Liver (tissue), 9 donors: ENCODE measurements around the gene MYBPH. TPM values are rescaled to one million over a fixed set of nuclear protein-coding genes. Genes with fewer than 3 reads are reported as not detected.

Source experiments
- DNase-seq: peaks from one replicate; pipeline ENCODE4 v3.0.0-alpha.2; 2017; ENCODE audit warnings: low spot score
- H3K27ac ChIP-seq, 2 donors: one replicate each; pipeline ENCODE4 v1.7.0; 2013; ENCODE audit warnings: inconsistent platforms in 2 of 2, low read length in 2 of 2, control low read depth in 1 of 2, low read depth in 1 of 2, mild to moderate bottlenecking in 1 of 2
- H3K27me3 ChIP-seq, 4 donors: one replicate each; pipeline versions ENCODE4 v1.6.1 to v1.7.0; 2013; ENCODE audit warnings: low read length in 3 of 4, inconsistent platforms in 1 of 4, mild to moderate bottlenecking in 1 of 4, moderate library complexity in 1 of 4; ENCODE audit not compliant: control insufficient read depth in 4 of 4, insufficient read depth in 4 of 4
- H3K36me3 ChIP-seq, 4 donors: one replicate each; pipeline versions ENCODE4 v1.6.1 to v1.7.0; 2013; ENCODE audit warnings: low read length in 3 of 4, mild to moderate bottlenecking in 3 of 4, low read depth in 1 of 4, moderate library complexity in 1 of 4; ENCODE audit not compliant: control insufficient read depth in 4 of 4, insufficient read depth in 3 of 4
- H3K4me1 ChIP-seq, 4 donors: one replicate each; pipeline versions ENCODE4 v1.6.1 to v1.7.0; 2013; ENCODE audit warnings: low read length in 3 of 4, mild to moderate bottlenecking in 3 of 4, moderate library complexity in 1 of 4; ENCODE audit not compliant: control insufficient read depth in 4 of 4, insufficient read depth in 4 of 4
- H3K4me3 ChIP-seq, 3 donors: one replicate each; pipeline versions ENCODE4 v1.6.1 to v1.7.0; 2013; ENCODE audit warnings: low read length in 3 of 3, control low read depth in 1 of 3, low read depth in 1 of 3, mild to moderate bottlenecking in 1 of 3
- H3K9ac ChIP-seq, 2 donors: one replicate each; pipeline ENCODE4 v1.7.0; 2013; ENCODE audit warnings: low read length in 2 of 2, mild to moderate bottlenecking in 2 of 2, moderate library complexity in 2 of 2, control low read depth in 1 of 2, low read depth in 1 of 2
- H3K9me3 ChIP-seq, 4 donors: one replicate each; pipeline versions ENCODE4 v1.6.1 to v1.7.0; 2013; ENCODE audit warnings: low read length in 3 of 4; ENCODE audit not compliant: control insufficient read depth in 4 of 4
- ATF3 ChIP-seq: IDR thresholded peaks from 2 replicates; pipeline ENCODE4 v1.6.1; 2016; ENCODE audit warnings: antibody characterized with exemption
- EGR1 ChIP-seq, 2 donors: IDR thresholded peaks; 2 replicates each; pipeline ENCODE4 v1.6.1; 2016 to 2018; ENCODE audit warnings: antibody characterized with exemption in 2 of 2, low read depth in 2 of 2
- FOXA1 ChIP-seq: IDR thresholded peaks from 2 replicates; pipeline ENCODE4 v1.6.1; 2016; ENCODE audit warnings: antibody characterized with exemption
- FOXA2 ChIP-seq: IDR thresholded peaks from 2 replicates; pipeline ENCODE4 v1.6.1; 2016; ENCODE audit warnings: antibody characterized with exemption
- GABPA ChIP-seq, 2 donors: IDR thresholded peaks in 1 of 2; conservative IDR thresholded peaks in 1 of 2; 2 replicates each; pipeline ENCODE4 v1.6.1; 2016; ENCODE audit warnings: antibody characterized with exemption in 2 of 2, mild to moderate bottlenecking in 1 of 2, moderate library complexity in 1 of 2
- HNF4A ChIP-seq, 2 donors: conservative IDR thresholded peaks; 2 replicates each; pipeline ENCODE4 v1.6.1; 2016; ENCODE audit warnings: antibody characterized with exemption in 2 of 2, mild to moderate bottlenecking in 2 of 2
- JUND ChIP-seq, 2 donors: IDR thresholded peaks; 2 replicates each; pipeline ENCODE4 v1.6.1; 2016; ENCODE audit warnings: antibody characterized with exemption in 2 of 2
- NR2F2 ChIP-seq: IDR thresholded peaks from 2 replicates; pipeline ENCODE4 v1.6.1; 2016; ENCODE audit warnings: antibody characterized with exemption
- RAD21 ChIP-seq, 2 donors: IDR thresholded peaks; 2 replicates each; pipeline ENCODE4 v1.6.1; 2016; ENCODE audit warnings: antibody characterized with exemption in 2 of 2, mild to moderate bottlenecking in 2 of 2
- REST ChIP-seq: IDR thresholded peaks from 2 replicates; pipeline ENCODE4 v1.6.1; 2016; ENCODE audit warnings: antibody characterized with exemption, mild to moderate bottlenecking
- RXRA ChIP-seq, 2 donors: IDR thresholded peaks; 2 replicates each; pipeline ENCODE4 v1.6.1; 2017 to 2018; ENCODE audit warnings: antibody characterized with exemption in 2 of 2, mild to moderate bottlenecking in 1 of 2
- SP1 ChIP-seq: IDR thresholded peaks from 2 replicates; pipeline ENCODE4 v1.6.1; 2018; ENCODE audit warnings: antibody characterized with exemption, mild to moderate bottlenecking
- TAF1 ChIP-seq: conservative IDR thresholded peaks from 2 replicates; pipeline ENCODE4 v1.6.1; 2016; ENCODE audit warnings: antibody characterized with exemption, mild to moderate bottlenecking
- ZBTB33 ChIP-seq: IDR thresholded peaks from 2 replicates; pipeline ENCODE4 v1.6.1; 2016; ENCODE audit warnings: antibody characterized with exemption
- WGBS: extraction: QIAGEN DNeasy Blood & Tissue Kit; methylation state at CpG from one replicate; pipeline ENCODE4 v1.1.7; 2013; 5-methylcytosine and 5-hydroxymethylcytosine counted together
- polyA plus RNA-seq, 2 donors: library from polyadenylated mRNA; stranded (reverse) in 1 of 2; unstranded in 1 of 2; fragments of 200-250 nt in 1 of 2; fragments of >200 nt in 1 of 2; fragmentation: Nextera tagmentation in 1 of 2; extraction: Ambion mirVana in 1 of 2; gene quantifications; one replicate each; pipeline versions ENCODE4 v1.2.1 to v1.2.3, GENCODE V29; 2013 to 2015
- total RNA-seq, 2 donors: library from RNA; depleted of rRNA; stranded (reverse); fragments of >200 nt; gene quantifications; one replicate each; pipeline ENCODE4 v1.2.3, GENCODE V29; 2014
- TF ChIP-seq, protein P1 (sequence below): fragments of 150-350 bp; IDR thresholded peaks from 2 replicates; pipeline ENCODE4 v1.5.1; 2017; ENCODE audit warnings: improper control_type of control experiment, low read depth, low read length; ENCODE audit not compliant: missing input control
- TF ChIP-seq, protein P2 (sequence below): IDR thresholded peaks from 2 replicates; pipeline ENCODE4 v1.6.1; 2016; ENCODE audit warnings: antibody characterized with exemption
- donor health status: healthy.
- donor health status: healthy.
- donor health status: healthy.
- donor health status: healthy.
- donor health status: healthy.

The MYBPH gene
- total and polyA plus RNA-seq, 4 donors: 0.09 TPM; not detected in 3

- no peak for DNase-seq
- no peak overlapping the region for H3K9ac ChIP-seq
- TF ChIP-seq REST (no peak), JUND (IDR thresholded peaks at IDR 0.05) (no peak), RXRA (IDR thresholded peaks at IDR 0.05) (no peak), FOXA1 (no peak), TAF1 (no peak), ZBTB33 (no peak), GABPA (IDR thresholded peaks at IDR 0.05 in 1 of 2, conservative IDR thresholded peaks at IDR 0.05 in 1 of 2) (no peak), RAD21 (IDR thresholded peaks at IDR 0.05) (no peak), EGR1 (IDR thresholded peaks at IDR 0.05; ENCODE audit: low read depth in 2 of 2) (no peak), HNF4A (conservative IDR thresholded peaks at IDR 0.05) (no peak), SP1 (no peak), ATF3 (no peak), FOXA2 (no peak)
- TF ChIP-seq, protein P1, sequence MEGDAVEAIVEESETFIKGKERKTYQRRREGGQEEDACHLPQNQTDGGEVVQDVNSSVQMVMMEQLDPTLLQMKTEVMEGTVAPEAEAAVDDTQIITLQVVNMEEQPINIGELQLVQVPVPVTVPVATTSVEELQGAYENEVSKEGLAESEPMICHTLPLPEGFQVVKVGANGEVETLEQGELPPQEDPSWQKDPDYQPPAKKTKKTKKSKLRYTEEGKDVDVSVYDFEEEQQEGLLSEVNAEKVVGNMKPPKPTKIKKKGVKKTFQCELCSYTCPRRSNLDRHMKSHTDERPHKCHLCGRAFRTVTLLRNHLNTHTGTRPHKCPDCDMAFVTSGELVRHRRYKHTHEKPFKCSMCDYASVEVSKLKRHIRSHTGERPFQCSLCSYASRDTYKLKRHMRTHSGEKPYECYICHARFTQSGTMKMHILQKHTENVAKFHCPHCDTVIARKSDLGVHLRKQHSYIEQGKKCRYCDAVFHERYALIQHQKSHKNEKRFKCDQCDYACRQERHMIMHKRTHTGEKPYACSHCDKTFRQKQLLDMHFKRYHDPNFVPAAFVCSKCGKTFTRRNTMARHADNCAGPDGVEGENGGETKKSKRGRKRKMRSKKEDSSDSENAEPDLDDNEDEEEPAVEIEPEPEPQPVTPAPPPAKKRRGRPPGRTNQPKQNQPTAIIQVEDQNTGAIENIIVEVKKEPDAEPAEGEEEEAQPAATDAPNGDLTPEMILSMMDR: no peak
- TF ChIP-seq, protein P2, sequence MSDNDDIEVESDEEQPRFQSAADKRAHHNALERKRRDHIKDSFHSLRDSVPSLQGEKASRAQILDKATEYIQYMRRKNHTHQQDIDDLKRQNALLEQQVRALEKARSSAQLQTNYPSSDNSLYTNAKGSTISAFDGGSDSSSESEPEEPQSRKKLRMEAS: no peak
- no peaks in the 10 kb centered on the region for H3K36me3 ChIP-seq
- H3K9me3 ChIP-seq: peaks cover 0 to 3% (median under 1%) of the 10 kb centered on the region in 4 donors
- no peak overlapping the region for H3K4me3 ChIP-seq
- H3K4me1 ChIP-seq: no peaks in the 10 kb centered on the region
- WGBS: 85% methylated on average over 1 of the region's 1 CpG
- H3K27me3 ChIP-seq: no peaks in the 10 kb centered on the region
- no peak overlapping the region for H3K27ac ChIP-seq
These were observed 17.2 kb downstream of the MYBPH start for GRCh38 chr1:203158423-203158822.

DNA sequence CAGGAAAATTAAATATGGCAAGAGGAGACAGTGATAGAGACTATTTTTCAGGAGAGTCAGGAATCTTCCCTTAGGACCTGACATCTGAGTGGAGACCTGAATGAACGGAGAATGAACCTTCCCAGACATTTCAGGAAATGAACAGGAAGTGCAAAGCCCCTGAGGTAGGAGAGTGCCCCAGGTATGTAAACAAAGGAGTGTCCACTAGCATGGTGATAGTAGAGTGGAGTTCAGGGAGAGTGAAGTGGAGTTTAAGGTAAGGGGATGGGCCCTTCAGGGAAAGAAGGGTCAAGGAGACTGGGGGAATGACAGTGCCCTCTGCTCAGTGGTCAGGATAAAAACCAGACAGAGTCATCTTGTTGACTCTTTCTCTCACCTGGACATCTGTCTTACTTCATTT is 19.3 kb downstream of the MYBPH start:
- Histone ChIP-seq H3K4me3 (no peak overlapping the region), H3K27ac (no peak overlapping the region), H3K27me3 (no peaks in the 10 kb centered on the region), H3K9ac (no peak overlapping the region), H3K36me3 (no peaks in the 10 kb centered on the region), H3K9me3 (peaks cover 0 to 3% (median under 1%) of the 10 kb centered on the region in 4 donors), H3K4me1 (no peaks in the 10 kb centered on the region)
- 88% methylated on average over 1 of the region's 1 CpG for WGBS
- no peak for DNase-seq
- TF ChIP-seq JUND (IDR thresholded peaks at IDR 0.05) (no peak), RXRA (IDR thresholded peaks at IDR 0.05) (no peak), SP1 (no peak), NR2F2 (no peak), ATF3 (no peak), REST (no peak), EGR1 (IDR thresholded peaks at IDR 0.05; ENCODE audit: low read depth in 2 of 2) (no peak), GABPA (IDR thresholded peaks at IDR 0.05 in 1 of 2, conservative IDR thresholded peaks at IDR 0.05 in 1 of 2) (no peak), FOXA1 (no peak), FOXA2 (no peak)
- TF ChIP-seq, protein P1: no peak
